Measurements from ENCODE around the gene A4GNT.
"Not testable (repeated sequence)": the region's sequence is repeated elsewhere in the genome, so short reads cannot be mapped to it uniquely, and the experiment has no call there.

Gene A4GNT

GRCh38 chr3:138132239-138132638 lies at the start of gene A4GNT:
Gene A4GNT (minus strand): TSS chr3:138132390. CDS start chr3:138131256, 1,134 bp downstream.
- DNase-seq = no peak

GRCh38 chr3:138180375-138181029 lies 48.3 kb upstream of the A4GNT start:
- peak in 1 of 4 experiments; percentile 9 for DNase-seq

- peak; percentile 41 to 69 (median 59) for DNase-seq
Observed at GRCh38 chr3:138174421-138175131, 42.4 kb upstream of the A4GNT start, which contains the start of gene DBR1. Gene DBR1 (minus strand): TSS chr3:138174921. CDS start chr3:138174795, 126 bp downstream.

GRCh38 chr3:138173769-138174420 lies 41.7 kb upstream of the A4GNT start:
- no peak for DNase-seq

- DNase-seq = no peak
Observed at GRCh38 chr3:138172625-138173024, 40.4 kb upstream of the A4GNT start.

GRCh38 chr3:138165061-138165460 lies 32.9 kb upstream of the A4GNT start:
- no peak for DNase-seq

- no peak for DNase-seq
Observed at GRCh38 chr3:138157743-138158142, 25.6 kb upstream of the A4GNT start.

- no peak for DNase-seq
Observed at GRCh38 chr3:138154534-138154933, 22.3 kb upstream of the A4GNT start.

GRCh38 chr3:138148503-138148902 lies 16.3 kb upstream of the A4GNT start:
- DNase-seq = no peak

- not testable (repeated sequence) for DNase-seq
Observed at GRCh38 chr3:138142181-138142580, 10.0 kb upstream of the A4GNT start.

GRCh38 chr3:138140940-138141339 lies 8.8 kb upstream of the A4GNT start:
- no peak for DNase-seq

GRCh38 chr3:138139691-138140090 lies 7.5 kb upstream of the A4GNT start:
- DNase-seq = no peak

GRCh38 chr3:138137861-138138260 lies 5.7 kb upstream of the A4GNT start:
- no peak for DNase-seq

- DNase-seq = no peak
Observed at GRCh38 chr3:138136201-138136600, 4.0 kb upstream of the A4GNT start.

- no peak for DNase-seq
Observed at GRCh38 chr3:138135833-138136194, 3.6 kb upstream of the A4GNT start.

- no peak for DNase-seq
Observed at GRCh38 chr3:138135146-138135832, 3.1 kb upstream of the A4GNT start.

- DNase-seq = no peak
Observed at GRCh38 chr3:138127636-138128365, 4.4 kb downstream of the A4GNT start.

- no peak for DNase-seq
Observed at GRCh38 chr3:138125548-138126221, 6.5 kb downstream of the A4GNT start.

- DNase-seq = no peak
Observed at GRCh38 chr3:138124706-138125355, 7.4 kb downstream of the A4GNT start.

GRCh38 chr3:138124188-138124587 lies 8.0 kb downstream of the A4GNT start:
- DNase-seq = no peak

- no peak for DNase-seq
Observed at GRCh38 chr3:138119423-138119766, 12.8 kb downstream of the A4GNT start.

Measured in activated CD4-positive, CD25-positive, alpha-beta regulatory T cell (primary cell).